SIG-M5 (cell line): ENCODE results near the gene RNF182.
A peak's percentile ranks its signal among the peaks of the same experiment; 100 is the strongest.
"Not testable (repeated sequence)": the region's sequence is repeated elsewhere in the genome, so short reads cannot be mapped to it uniquely, and the experiment has no call there.

Experiments used
- DNase-seq: peaks from one replicate; lab custom pipeline; 2025; lab: John Stamatoyannopoulos, UW

Gene RNF182

GRCh38 chr6:14001329-14002012 is 76.7 kb downstream of the RNF182 start:
- no peak for DNase-seq

DNA sequence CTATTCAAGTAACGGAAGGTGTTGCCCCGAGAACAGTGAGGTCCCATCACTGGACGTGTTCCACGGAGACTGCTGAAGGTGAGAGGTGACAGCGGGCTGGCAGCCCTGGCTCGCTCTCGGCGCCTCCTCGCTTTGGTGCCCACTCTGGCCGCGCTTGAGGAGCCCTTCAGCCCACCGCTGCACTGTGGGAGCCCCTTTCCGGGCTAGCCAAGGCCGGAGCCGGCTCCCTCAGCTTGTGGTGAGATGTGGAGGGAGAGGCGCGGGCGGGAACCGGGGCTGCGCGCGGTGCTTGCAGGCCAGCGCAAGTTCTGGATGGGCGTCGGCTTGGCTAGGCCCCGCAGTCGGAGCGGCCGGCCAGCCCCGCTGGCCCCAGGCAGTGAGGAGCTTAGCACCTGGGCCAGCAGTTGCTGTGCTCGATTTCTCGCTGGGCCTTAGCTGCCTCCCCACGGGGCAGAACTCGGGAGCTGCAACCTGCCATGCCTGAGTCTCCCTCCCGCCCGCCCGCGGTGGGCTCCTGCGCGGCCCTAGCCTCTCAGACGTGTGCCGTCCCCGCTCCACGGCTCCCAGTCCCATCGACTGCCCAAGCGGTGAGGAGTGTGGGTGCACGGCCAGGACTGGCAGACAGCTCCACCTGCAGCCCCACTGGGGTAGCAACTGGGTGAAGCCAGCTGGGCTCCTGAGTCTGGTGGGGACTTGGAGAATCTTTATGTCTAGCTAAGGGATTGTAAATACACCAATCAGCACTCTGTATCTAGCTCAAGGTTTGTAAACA is 77.6 kb downstream of the RNF182 start:
- no peak for DNase-seq

- no peak for DNase-seq
Observed at GRCh38 chr6:14004258-14004657, 79.5 kb downstream of the RNF182 start.

DNA sequence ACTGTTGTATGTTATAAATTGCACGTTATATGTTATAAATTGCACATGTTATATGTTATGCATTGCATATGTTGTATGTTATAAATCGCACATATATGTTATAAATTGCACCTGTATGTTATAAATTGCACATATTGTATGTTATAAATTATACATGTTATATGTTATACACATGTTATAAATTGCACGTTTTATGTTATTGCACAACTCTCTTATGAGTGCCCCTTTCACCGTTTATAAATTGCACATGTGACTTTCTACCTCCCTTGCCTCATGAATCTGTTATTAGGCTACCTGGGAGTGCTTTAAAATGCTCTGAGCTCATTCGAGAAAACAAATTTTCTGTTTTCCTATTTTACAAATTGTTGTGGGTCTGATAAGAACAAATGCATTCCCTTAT is 84.1 kb downstream of the RNF182 start:
- DNase-seq: no peak

- no peak for DNase-seq
Observed at GRCh38 chr6:14009431-14009830, 84.7 kb downstream of the RNF182 start.

- DNase-seq: no peak
Observed at GRCh38 chr6:14010275-14010674, 85.5 kb downstream of the RNF182 start.

- DNase-seq: no peak
Observed at GRCh38 chr6:14012313-14013030, 87.7 kb downstream of the RNF182 start.

DNA sequence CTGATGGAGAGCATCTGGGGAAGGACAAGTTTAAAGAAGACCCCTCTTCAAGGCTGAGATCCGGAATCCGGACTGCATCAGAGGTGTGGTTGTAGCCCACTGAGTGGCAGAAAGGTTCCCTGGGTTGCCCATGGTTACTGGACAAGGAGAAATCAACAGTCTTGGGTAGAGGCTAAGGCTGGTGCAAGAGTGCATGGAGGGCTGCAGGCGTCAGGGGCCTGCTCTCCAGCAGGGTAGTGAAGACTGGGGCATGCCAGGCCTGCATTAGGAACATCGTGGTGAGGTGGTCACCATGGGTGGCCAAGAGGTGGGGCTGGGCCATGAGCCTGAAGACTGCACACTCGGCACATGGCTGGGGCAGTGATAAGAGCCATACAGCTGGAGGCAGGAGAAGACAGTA is 91.2 kb downstream of the RNF182 start:
- DNase-seq: no peak

GRCh38 chr6:14016432-14016831 is 91.7 kb downstream of the RNF182 start:
- DNase-seq: no peak

DNA sequence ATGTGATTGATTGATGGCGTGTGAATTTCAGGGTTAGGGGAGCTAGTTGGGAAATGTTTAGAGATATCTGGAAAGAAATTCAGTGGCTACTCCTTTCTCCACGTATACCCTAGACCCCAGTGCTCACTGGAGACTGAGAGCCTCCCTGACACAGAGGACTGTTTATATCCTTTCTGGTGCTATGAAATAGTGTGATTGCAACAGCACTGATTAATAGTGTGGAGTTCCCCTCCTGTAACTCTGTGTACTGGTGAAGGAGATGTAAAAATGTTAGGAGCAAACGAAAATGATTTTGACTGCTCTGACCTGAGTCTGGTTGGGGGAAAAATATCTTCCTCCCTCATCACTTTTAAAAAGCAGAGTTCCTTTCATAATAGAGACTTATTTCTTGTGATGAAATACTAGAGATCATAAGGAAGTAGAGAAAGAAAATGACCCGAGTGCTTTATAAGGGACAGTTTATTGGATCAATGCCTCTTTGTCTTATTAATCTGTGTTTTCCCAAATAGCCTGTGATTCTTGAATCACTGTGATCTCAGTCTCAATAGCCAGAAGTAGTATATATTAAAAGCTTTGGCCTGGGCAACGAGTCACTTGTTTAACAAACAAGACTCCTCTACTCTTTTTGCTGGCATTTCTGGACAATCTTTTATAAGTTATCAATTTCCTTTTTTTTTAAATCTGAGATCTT is 92.3 kb downstream of the RNF182 start:
- no peak for DNase-seq

DNA sequence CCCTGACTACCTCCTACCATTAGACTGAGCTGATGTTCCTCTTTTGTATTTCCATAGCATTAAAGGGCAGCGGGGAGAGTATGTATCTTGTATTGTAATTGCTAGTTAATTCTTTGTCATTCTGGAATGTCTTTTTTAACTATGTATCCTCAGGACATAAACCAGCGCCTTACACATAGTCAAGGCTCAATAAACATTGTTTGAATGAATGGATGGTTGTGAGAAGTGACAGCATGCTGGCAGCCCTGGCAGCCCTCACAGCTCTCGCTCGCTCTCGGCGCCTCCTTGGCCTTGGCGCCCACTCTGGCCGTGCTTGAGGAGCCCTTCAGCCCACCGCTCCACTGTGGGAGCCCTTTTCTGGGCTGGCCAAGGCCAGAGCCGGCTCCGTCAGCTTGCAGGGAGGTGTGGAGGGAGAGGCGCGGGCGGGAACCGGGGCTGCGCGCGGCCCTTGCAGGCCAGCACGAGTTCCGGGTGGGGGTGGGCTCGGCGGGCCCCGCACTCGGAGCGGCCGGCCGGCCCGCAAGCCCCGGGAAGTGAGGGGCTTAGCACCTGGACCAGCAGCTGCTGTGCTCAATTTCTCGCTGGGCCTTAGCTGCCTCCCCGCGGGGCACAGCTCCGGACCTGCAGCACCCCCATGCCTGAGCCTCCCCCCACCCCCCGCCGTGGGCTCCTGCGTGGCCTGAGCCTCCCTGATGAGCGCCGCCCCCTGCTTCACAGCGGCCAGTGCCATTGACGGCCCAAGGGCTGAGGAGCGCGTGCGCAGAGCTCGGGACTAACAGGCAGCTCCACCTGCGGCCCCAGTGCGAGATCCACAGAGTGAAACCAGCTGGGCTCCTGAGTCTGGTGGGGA is 93.1 kb downstream of the RNF182 start:
- DNase-seq: no peak

GRCh38 chr6:14018559-14018958 is 93.8 kb downstream of the RNF182 start:
- not testable (repeated sequence) for DNase-seq

GRCh38 chr6:14020551-14020950 is 95.8 kb downstream of the RNF182 start:
- DNase-seq: no peak

DNA sequence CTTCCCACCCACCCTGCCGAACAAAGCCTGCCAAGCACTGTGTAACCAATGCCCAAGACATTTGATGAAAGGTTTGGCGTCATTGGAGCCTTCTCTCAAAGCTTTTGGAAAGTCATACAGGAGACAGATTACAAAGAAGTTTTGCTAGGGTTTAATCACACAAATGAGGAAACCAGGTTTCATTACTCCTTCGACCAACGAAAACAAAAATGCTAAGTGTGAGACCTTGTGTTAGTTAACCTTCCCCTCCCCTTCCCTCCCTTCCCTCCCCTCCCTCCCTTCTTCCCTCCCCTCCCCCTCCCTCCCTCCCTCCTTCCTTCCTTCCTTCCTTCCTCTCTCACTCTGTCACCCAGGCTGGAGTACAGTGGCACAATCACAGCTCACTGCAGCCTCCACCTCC is 96.7 kb downstream of the RNF182 start:
- no peak for DNase-seq

DNA sequence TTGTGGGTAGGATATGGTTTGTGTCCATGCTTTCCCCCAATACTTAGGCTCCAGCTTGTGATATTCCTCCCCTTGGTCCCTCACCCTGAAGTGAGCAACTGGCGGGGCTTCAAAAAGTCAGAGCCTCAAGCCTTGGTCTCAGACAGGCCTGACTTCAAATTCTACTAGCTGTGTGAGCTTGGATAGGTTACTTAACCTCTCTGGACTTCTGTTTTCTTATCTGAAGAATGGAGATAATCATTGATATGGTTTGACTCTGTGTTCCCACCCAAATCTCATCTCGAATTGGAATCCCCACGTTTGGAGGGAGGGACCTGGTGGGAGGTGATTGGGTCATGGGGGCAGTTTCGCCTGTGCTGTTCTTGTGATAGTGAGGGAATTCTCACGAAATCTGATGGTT is 97.9 kb downstream of the RNF182 start:
- no peak for DNase-seq

DNA sequence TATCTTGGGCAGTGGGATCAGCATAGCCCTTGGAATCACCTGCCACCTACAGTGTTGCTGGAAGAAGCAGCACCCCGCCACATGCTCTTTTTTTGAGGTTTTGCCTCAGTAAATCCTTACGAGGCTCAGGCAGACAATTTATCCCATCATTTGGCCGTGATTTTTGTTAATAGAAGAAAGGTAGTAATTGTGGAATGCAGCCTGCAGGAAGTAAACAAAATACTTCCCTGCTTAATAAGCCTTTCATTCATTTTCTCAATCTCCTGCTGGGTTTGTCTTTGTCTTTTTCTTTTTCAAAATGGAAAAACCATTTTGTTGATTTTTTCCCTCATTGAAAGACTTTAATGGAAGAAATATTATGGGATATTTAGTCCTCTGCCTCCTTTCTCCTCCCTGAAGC is 99.1 kb downstream of the RNF182 start:
- no peak for DNase-seq

DNA sequence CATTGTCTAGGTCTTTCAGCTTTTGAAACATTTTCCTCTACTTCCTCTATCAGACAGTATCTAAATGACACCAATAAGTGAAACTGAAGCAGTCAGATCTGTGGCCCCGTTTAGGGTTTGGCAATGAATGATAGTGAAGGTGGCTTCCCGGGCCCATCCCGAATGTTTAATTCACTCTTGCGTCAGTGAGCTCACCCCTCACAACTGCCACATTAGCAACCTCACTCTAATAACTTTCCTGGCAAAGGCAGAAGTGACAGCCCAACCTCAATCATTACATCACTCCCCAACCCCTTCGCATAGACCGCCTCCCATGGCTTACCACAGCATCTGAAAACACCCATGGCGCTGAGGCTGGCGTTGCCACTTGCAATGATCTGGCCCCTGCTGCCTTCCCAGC is 100.4 kb downstream of the RNF182 start:
- peak; percentile 36 for DNase-seq

DNA sequence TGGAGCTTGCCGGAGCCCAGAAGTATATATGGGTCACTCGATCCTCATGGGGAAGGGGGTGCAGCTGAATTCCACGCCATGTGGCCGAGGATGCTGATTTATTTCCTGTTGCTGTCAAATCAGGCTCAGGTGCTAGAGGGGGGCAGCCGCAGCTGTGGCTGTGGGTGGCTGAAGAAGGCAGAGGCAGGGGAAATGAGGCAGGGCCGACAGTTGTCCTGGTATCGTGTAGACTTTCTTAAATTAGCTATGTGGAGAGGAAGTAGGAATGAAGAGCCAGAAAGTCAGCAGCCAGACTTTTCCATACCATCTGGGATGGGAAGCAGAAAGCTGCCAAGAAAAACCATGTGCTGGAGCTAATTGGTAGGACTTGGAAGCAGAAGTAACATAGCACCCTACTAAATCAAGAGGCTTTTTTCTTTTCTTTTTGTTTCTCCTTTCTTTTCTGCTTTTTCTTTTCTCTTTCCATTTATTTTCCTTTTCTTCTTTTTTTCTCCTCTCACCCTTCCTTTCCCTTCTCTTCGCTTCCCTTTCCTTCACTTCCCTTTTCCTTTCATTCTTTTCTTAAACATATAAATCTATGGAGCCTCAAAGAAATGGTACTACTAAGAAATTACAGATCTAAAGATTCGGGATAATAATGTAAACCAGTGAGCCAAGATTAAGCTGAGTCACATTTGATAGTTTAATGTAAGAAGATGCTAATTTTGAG is 102.2 kb downstream of the RNF182 start:
- DNase-seq: no peak

GRCh38 chr6:14028631-14029030 is 103.9 kb downstream of the RNF182 start:
- DNase-seq: no peak

- no peak for DNase-seq
Observed at GRCh38 chr6:14029605-14030004, 104.9 kb downstream of the RNF182 start.
